ENCODE measurements around the gene TMEM101.

The TMEM101 gene

GRCh38 chr17:43979671-43980070, 35.1 kb downstream of the TMEM101 start:
- no peak overlapping the region for H3K27ac ChIP-seq (ENCODE audit: low read length, poor library complexity, severe bottlenecking)
- no peak overlapping the region for H4K91ac ChIP-seq (ENCODE audit: low read length)
- H2AK5ac ChIP-seq (ENCODE audit: low read length, severe bottlenecking) = no peak overlapping the region
- no peaks in the 10 kb centered on the region for H3K36me3 ChIP-seq (ENCODE audit: control insufficient read depth in 1 of 2, insufficient read depth in 2 of 2, low read depth in 1 of 2, low read length in 2 of 2)
- H3K79me1 ChIP-seq (replicated peaks; ENCODE audit: low read length, poor library complexity, severe bottlenecking) = no peaks in the 10 kb centered on the region
- no peak overlapping the region for H3K9ac ChIP-seq (ENCODE audit: low read length)
- peaks cover 47 to 60% of the 10 kb centered on the region in 2 experiments for H3K27me3 ChIP-seq (ENCODE audit: control insufficient read depth in 1 of 2, insufficient read depth in 1 of 2, low read length in 2 of 2)
- no peak overlapping the region for H2BK12ac ChIP-seq (ENCODE audit: low read length in 2 of 2)
- H3K4me1 ChIP-seq (ENCODE audit: control insufficient read depth, insufficient read depth, low read depth, low read length) = peaks cover 12% of the 10 kb centered on the region
- no peak overlapping the region for H3K23ac ChIP-seq (ENCODE audit: low read length in 2 of 2)
- H4K8ac ChIP-seq (ENCODE audit: low read length) = no peak overlapping the region
- H2BK120ac ChIP-seq (ENCODE audit: low read depth, low read length) = no peak overlapping the region
- no peak overlapping the region for H3K14ac ChIP-seq (ENCODE audit: low read length in 2 of 2)
- WGBS = 95% methylated on average over 2 of the region's 4 CpGs
- DNase-seq = no peak
- H3K18ac ChIP-seq (ENCODE audit: low read depth in 1 of 2, low read length in 2 of 2) = no peak overlapping the region
- no peak overlapping the region for H2BK15ac ChIP-seq (ENCODE audit: low read depth, poor library complexity, severe bottlenecking)
- H3K9me3 ChIP-seq (ENCODE audit: control insufficient read depth, low read length) = no peaks in the 10 kb centered on the region
- H3K4me3 ChIP-seq (ENCODE audit: insufficient read depth in 1 of 2, low read depth in 1 of 2, low read length in 2 of 2) = no peak overlapping the region
- H2AFZ ChIP-seq (ENCODE audit: low read depth, low read length) = no peak overlapping the region
- no peak overlapping the region for H2BK5ac ChIP-seq (ENCODE audit: low read depth, low read length, poor library complexity, severe bottlenecking)
- H3K4ac ChIP-seq (ENCODE audit: low read depth in 1 of 2, low read length in 2 of 2) = no peak overlapping the region
- H3K4me2 ChIP-seq (ENCODE audit: low read length, poor library complexity, severe bottlenecking) = no peak overlapping the region

- no peak overlapping the region for H4K91ac ChIP-seq (ENCODE audit: low read length)
- no peak overlapping the region for H3K4ac ChIP-seq (ENCODE audit: low read depth in 1 of 2, low read length in 2 of 2)
- H3K4me1 ChIP-seq (ENCODE audit: control insufficient read depth, insufficient read depth, low read depth, low read length) = peaks cover 7% of the 10 kb centered on the region
- H2BK5ac ChIP-seq (ENCODE audit: low read depth, low read length, poor library complexity, severe bottlenecking) = no peak overlapping the region
- H4K8ac ChIP-seq (ENCODE audit: low read length) = no peak overlapping the region
- no peak overlapping the region for H2BK12ac ChIP-seq (ENCODE audit: low read length in 2 of 2)
- H3K27me3 ChIP-seq (ENCODE audit: control insufficient read depth in 1 of 2, insufficient read depth in 1 of 2, low read length in 2 of 2) = peaks cover 47 to 66% of the 10 kb centered on the region in 2 experiments
- no peak overlapping the region for H3K14ac ChIP-seq (ENCODE audit: low read length in 2 of 2)
- H3K4me2 ChIP-seq (ENCODE audit: low read length, poor library complexity, severe bottlenecking) = no peak overlapping the region
- no peak overlapping the region for H2BK15ac ChIP-seq (ENCODE audit: low read depth, poor library complexity, severe bottlenecking)
- H2AFZ ChIP-seq (ENCODE audit: low read depth, low read length) = no peak overlapping the region
- H3K9me3 ChIP-seq (ENCODE audit: control insufficient read depth, low read length) = no peaks in the 10 kb centered on the region
- no peak overlapping the region for H3K18ac ChIP-seq (ENCODE audit: low read depth in 1 of 2, low read length in 2 of 2)
- DNase-seq = no peak
- H3K4me3 ChIP-seq (ENCODE audit: insufficient read depth in 1 of 2, low read depth in 1 of 2, low read length in 2 of 2) = no peak overlapping the region
- no peak overlapping the region for H2AK5ac ChIP-seq (ENCODE audit: low read length, severe bottlenecking)
- no peak overlapping the region for H3K9ac ChIP-seq (ENCODE audit: low read length)
- 78% methylated on average over 6 of the region's 7 CpGs for WGBS
- no peak overlapping the region for H3K27ac ChIP-seq (ENCODE audit: low read length, poor library complexity, severe bottlenecking)
- H3K36me3 ChIP-seq (ENCODE audit: control insufficient read depth in 1 of 2, insufficient read depth in 2 of 2, low read depth in 1 of 2, low read length in 2 of 2) = no peaks in the 10 kb centered on the region
- H3K79me1 ChIP-seq (replicated peaks; ENCODE audit: low read length, poor library complexity, severe bottlenecking) = no peaks in the 10 kb centered on the region
- H2BK120ac ChIP-seq (ENCODE audit: low read depth, low read length) = no peak overlapping the region
- no peak overlapping the region for H3K23ac ChIP-seq (ENCODE audit: low read length in 2 of 2)
These were observed 35.8 kb downstream of the TMEM101 start for GRCh38 chr17:43979011-43979410.

- DNase-seq = no peak
- no peak overlapping the region for H2AK5ac ChIP-seq (ENCODE audit: low read length, severe bottlenecking)
- H3K27me3 ChIP-seq (ENCODE audit: control insufficient read depth in 1 of 2, insufficient read depth in 1 of 2, low read length in 2 of 2) = peaks cover 44 to 61% of the 10 kb centered on the region in 2 experiments
- H3K79me1 ChIP-seq (replicated peaks; ENCODE audit: low read length, poor library complexity, severe bottlenecking) = no peaks in the 10 kb centered on the region
- 91% methylated on average over 1 of the region's 2 CpGs for WGBS
- H2BK120ac ChIP-seq (ENCODE audit: low read depth, low read length) = no peak overlapping the region
- H4K8ac ChIP-seq (ENCODE audit: low read length) = no peak overlapping the region
- no peak overlapping the region for H3K14ac ChIP-seq (ENCODE audit: low read length in 2 of 2)
- no peak overlapping the region for H2AFZ ChIP-seq (ENCODE audit: low read depth, low read length)
- no peak overlapping the region for H3K4ac ChIP-seq (ENCODE audit: low read depth in 1 of 2, low read length in 2 of 2)
- H2BK12ac ChIP-seq (ENCODE audit: low read length in 2 of 2) = no peak overlapping the region
- no peaks in the 10 kb centered on the region for H3K36me3 ChIP-seq (ENCODE audit: control insufficient read depth in 1 of 2, insufficient read depth in 2 of 2, low read depth in 1 of 2, low read length in 2 of 2)
- no peak overlapping the region for H2BK15ac ChIP-seq (ENCODE audit: low read depth, poor library complexity, severe bottlenecking)
- no peak overlapping the region for H3K4me2 ChIP-seq (ENCODE audit: low read length, poor library complexity, severe bottlenecking)
- no peak overlapping the region for H3K27ac ChIP-seq (ENCODE audit: low read length, poor library complexity, severe bottlenecking)
- no peak overlapping the region for H3K9ac ChIP-seq (ENCODE audit: low read length)
- no peak overlapping the region for H4K91ac ChIP-seq (ENCODE audit: low read length)
- no peak overlapping the region for H3K18ac ChIP-seq (ENCODE audit: low read depth in 1 of 2, low read length in 2 of 2)
- H3K4me1 ChIP-seq (ENCODE audit: control insufficient read depth, insufficient read depth, low read depth, low read length) = no peaks in the 10 kb centered on the region
- no peak overlapping the region for H3K23ac ChIP-seq (ENCODE audit: low read length in 2 of 2)
- H3K9me3 ChIP-seq (ENCODE audit: control insufficient read depth, low read length) = no peaks in the 10 kb centered on the region
- H2BK5ac ChIP-seq (ENCODE audit: low read depth, low read length, poor library complexity, severe bottlenecking) = no peak overlapping the region
- no peak overlapping the region for H3K4me3 ChIP-seq (ENCODE audit: insufficient read depth in 1 of 2, low read depth in 1 of 2, low read length in 2 of 2)
These were observed 36.7 kb downstream of the TMEM101 start for GRCh38 chr17:43978078-43978477.

GRCh38 chr17:43976963-43977837, 37.6 kb downstream of the TMEM101 start:
- H3K4me3 ChIP-seq (ENCODE audit: insufficient read depth in 1 of 2, low read depth in 1 of 2, low read length in 2 of 2) = no peak overlapping the region
- H3K79me1 ChIP-seq (replicated peaks; ENCODE audit: low read length, poor library complexity, severe bottlenecking) = no peaks in the 10 kb centered on the region
- H3K4me1 ChIP-seq (ENCODE audit: control insufficient read depth, insufficient read depth, low read depth, low read length) = no peaks in the 10 kb centered on the region
- H2AK5ac ChIP-seq (ENCODE audit: low read length, severe bottlenecking) = no peak overlapping the region
- no peak overlapping the region for H2BK120ac ChIP-seq (ENCODE audit: low read depth, low read length)
- H3K4me2 ChIP-seq (ENCODE audit: low read length, poor library complexity, severe bottlenecking) = no peak overlapping the region
- H2BK12ac ChIP-seq (ENCODE audit: low read length in 2 of 2) = no peak overlapping the region
- H4K8ac ChIP-seq (ENCODE audit: low read length) = no peak overlapping the region
- 63% methylated on average over 8 of the region's 9 CpGs for WGBS
- no peak overlapping the region for H2AFZ ChIP-seq (ENCODE audit: low read depth, low read length)
- H2BK15ac ChIP-seq (ENCODE audit: low read depth, poor library complexity, severe bottlenecking) = no peak overlapping the region
- H3K9ac ChIP-seq (ENCODE audit: low read length) = no peak overlapping the region
- H3K18ac ChIP-seq (ENCODE audit: low read depth in 1 of 2, low read length in 2 of 2) = no peak overlapping the region
- no peak overlapping the region for H3K27ac ChIP-seq (ENCODE audit: low read length, poor library complexity, severe bottlenecking)
- H3K14ac ChIP-seq (ENCODE audit: low read length in 2 of 2) = no peak overlapping the region
- DNase-seq = no peak
- peaks cover 37 to 52% of the 10 kb centered on the region in 2 experiments for H3K27me3 ChIP-seq (ENCODE audit: control insufficient read depth in 1 of 2, insufficient read depth in 1 of 2, low read length in 2 of 2)
- no peak overlapping the region for H4K91ac ChIP-seq (ENCODE audit: low read length)
- no peaks in the 10 kb centered on the region for H3K9me3 ChIP-seq (ENCODE audit: control insufficient read depth, low read length)
- no peak overlapping the region for H2BK5ac ChIP-seq (ENCODE audit: low read depth, low read length, poor library complexity, severe bottlenecking)
- H3K36me3 ChIP-seq (ENCODE audit: control insufficient read depth in 1 of 2, insufficient read depth in 2 of 2, low read depth in 1 of 2, low read length in 2 of 2) = no peaks in the 10 kb centered on the region
- H3K23ac ChIP-seq (ENCODE audit: low read length in 2 of 2) = no peak overlapping the region
- H3K4ac ChIP-seq (ENCODE audit: low read depth in 1 of 2, low read length in 2 of 2) = no peak overlapping the region
